ENCODE results near the gene PYCR2.
"Not testable (repeated sequence)": the region's sequence is repeated elsewhere in the genome, so short reads cannot be mapped to it uniquely, and the experiment has no call there.

The PYCR2 gene

GRCh38 chr1:225941942-225942222 is 17.8 kb upstream of the PYCR2 start:
- FAIRE-seq = no peak

- FAIRE-seq = no peak
Observed at GRCh38 chr1:225941187-225941941, 17.3 kb upstream of the PYCR2 start, which contains the start of gene LEFTY2. Gene LEFTY2, minus strand, starts transcription at chr1:225941220. Its CDS starts 80 bp downstream, at chr1:225941140.

GRCh38 chr1:225940385-225941151 is 16.5 kb upstream of the PYCR2 start:
- no peak for FAIRE-seq

- not testable (repeated sequence) for FAIRE-seq
Observed at GRCh38 chr1:225939939-225940310, 15.9 kb upstream of the PYCR2 start.

- FAIRE-seq = not testable (repeated sequence)
Observed at GRCh38 chr1:225939097-225939938, 15.3 kb upstream of the PYCR2 start.

GRCh38 chr1:225937048-225937968 is 13.3 kb upstream of the PYCR2 start:
- FAIRE-seq = no peak

GRCh38 chr1:225936523-225936922 is 12.5 kb upstream of the PYCR2 start:
- no peak for FAIRE-seq

- not testable (repeated sequence) for FAIRE-seq
Observed at GRCh38 chr1:225936086-225936485, 12.0 kb upstream of the PYCR2 start.

GRCh38 chr1:225934711-225935110 is 10.7 kb upstream of the PYCR2 start:
- no peak for FAIRE-seq

GRCh38 chr1:225933072-225933471 is 9.0 kb upstream of the PYCR2 start:
- FAIRE-seq = no peak

GRCh38 chr1:225931270-225932136 is 7.5 kb upstream of the PYCR2 start:
- FAIRE-seq = no peak

GRCh38 chr1:225930566-225930965 is 6.5 kb upstream of the PYCR2 start:
- no peak for FAIRE-seq

- FAIRE-seq = not testable (repeated sequence)
Observed at GRCh38 chr1:225929462-225929861, 5.4 kb upstream of the PYCR2 start.

GRCh38 chr1:225928186-225929175 is 4.4 kb upstream of the PYCR2 start:
- no peak for FAIRE-seq

- no peak for FAIRE-seq
Observed at GRCh38 chr1:225926551-225927113, 2.6 kb upstream of the PYCR2 start.

GRCh38 chr1:225923381-225923691 is 714 bp downstream of the PYCR2 start:
- FAIRE-seq = no peak

- no peak for FAIRE-seq
Observed at GRCh38 chr1:225921734-225922709, 2.0 kb downstream of the PYCR2 start.

GRCh38 chr1:225919906-225920305 is 4.1 kb downstream of the PYCR2 start:
- no peak for FAIRE-seq

GRCh38 chr1:225918280-225918679 is 5.8 kb downstream of the PYCR2 start:
- no peak for FAIRE-seq

Measured in islet of Langerhans (tissue), 1 donor.